Adrenal gland (tissue), 12 donors: ENCODE results near the gene FAM186B. TPM values are rescaled to one million over a fixed set of nuclear protein-coding genes. Genes with fewer than 3 reads are reported as not detected.

Experiments used
- DNase-seq, 7 donors: peaks; one replicate each; pipeline ENCODE4 v3.0.0-alpha.2; 2019 to 2020
- H3K27ac ChIP-seq, 5 donors: fragments of 200-600 bp; sonication (generic) in 4 of 5; 1 replicate in 3 of 5; 2 replicates in 2 of 5; pipeline versions ENCODE4 v1.5.1 to v1.8.0; 2016 to 2020; ENCODE audit warnings: mild to moderate bottlenecking in 1 of 5
- H3K27me3 ChIP-seq: fragments of 200-600 bp; 2 replicates; pipeline ENCODE4 v1.8.0; 2021
- H3K36me3 ChIP-seq, 2 donors: fragments of 200-600 bp; replicated peaks in 1 of 2; 1 replicate in 1 of 2; 2 replicates in 1 of 2; pipeline versions ENCODE4 v1.5.1 to v1.8.0; 2018 to 2022
- H3K4me1 ChIP-seq, 2 donors: fragments of 200-600 bp; replicated peaks in 1 of 2; 1 replicate in 1 of 2; 2 replicates in 1 of 2; pipeline versions ENCODE4 v1.5.1 to v1.8.0; 2018 to 2021
- H3K4me3 ChIP-seq, 4 donors: fragments of 200-600 bp; sonication (generic) in 3 of 4; one replicate each; pipeline ENCODE4 v1.5.1; 2016 to 2018
- H3K9me3 ChIP-seq, 3 donors: fragments of 200-600 bp; sonication (generic) in 1 of 3; replicated peaks in 1 of 3; 1 replicate in 2 of 3; 2 replicates in 1 of 3; pipeline versions ENCODE4 v1.5.1 to v1.8.0; 2016 to 2021
- POLR2A ChIP-seq, 2 donors: fragments of 450-650 bp; IDR thresholded peaks; one replicate each; pipeline ENCODE4 v1.6.1; 2017; ENCODE audit warnings: antibody characterized with exemption in 2 of 2, mild to moderate bottlenecking in 2 of 2, moderate library complexity in 1 of 2
- WGBS, 4 donors: extraction: QIAGEN DNeasy Blood & Tissue Kit in 2 of 4; methylation state at CpG; one replicate each; pipeline versions ENCODE4 v1.1.5 to v1.1.7; 2013 to 2017; 5-methylcytosine and 5-hydroxymethylcytosine counted together
- intact Hi-C, 2 donors: fragments of 100-400 bp; cut with DNase I; formaldehyde crosslinking; loops; one replicate each; pipeline versions ENCODE4 v1.14.1 to v1.15.0; 2022 to 2023
- polyA plus RNA-seq, 3 donors: library from polyadenylated mRNA; stranded (reverse); fragments of 200-250 nt in 2 of 3; fragments of 350-450 nt in 1 of 3; fragmentation: Illumina TruSeq in 1 of 3; extraction: RNeasy Lipid Tissue Mini Kit (QIAGEN cat#74804) in 1 of 3; gene quantifications; one replicate each; pipeline ENCODE4 v1.2.3, GENCODE V29; 2013 to 2014
- small RNA-seq, 2 donors: library from RNA; depleted of rRNA; stranded (forward); fragments of <200 nt; gene quantifications; one replicate each; pipeline ENCODE3, GENCODE V24; 2016
- total RNA-seq, 9 donors: library from RNA; depleted of rRNA in 4 of 9; stranded (reverse); fragments of >200 nt in 4 of 9; fragments of 120-200 nt in 1 of 9; fragmentation: NEBNext Ultra II Directional in 1 of 9; extraction: Animal tissue kit (Norgen Biotek cat#: 25700) in 1 of 9; gene quantifications; one replicate each; pipeline versions ENCODE4 v1.1.0 to v1.2.4, GENCODE V29; 2013 to 2023
- TF ChIP-seq, protein P1 (sequence below), 6 experiments: fragments of 450-650 bp in 4 of 6; fragments of 200-600 bp in 2 of 6; sonication (generic) in 1 of 6; IDR thresholded peaks; 1 replicate in 5 of 6; 2 replicates in 1 of 6; pipeline versions ENCODE4 v1.5.1 to v1.8.0; 2016 to 2021; ENCODE audit warnings: antibody characterized with exemption in 6 of 6, mild to moderate bottlenecking in 2 of 6, moderate library complexity in 1 of 6
- donor health status: healthy with polysubstance abuse.
- donor health status: Bipolar disorder and iron deficiency.
- donor health status: DM: yes; HTN: yes; CAD: no.
- donor health status: DM: no; HTN: no; CAD: no.
- donor health status: DM: no; HTN: no; CAD: no.
- donor health status: DM: yes; HTN: yes; CAD: no.

FAM186B gene
- total and polyA plus RNA-seq, 12 donors: 0.29 to 2.3 (median 1.0) TPM; not detected in 1

- intact Hi-C loops: no loop called here
- peak overlapping the region in 1 of 4 donors; percentile 63 for H3K4me3 ChIP-seq
- DNase-seq: no peak
- no peaks in the 10 kb centered on the region for H3K9me3 ChIP-seq
- no peaks in the 10 kb centered on the region for H3K27me3 ChIP-seq
- no peak for TF ChIP-seq POLR2A (IDR thresholded peaks at IDR 0.05)
- TF ChIP-seq, protein P1, sequence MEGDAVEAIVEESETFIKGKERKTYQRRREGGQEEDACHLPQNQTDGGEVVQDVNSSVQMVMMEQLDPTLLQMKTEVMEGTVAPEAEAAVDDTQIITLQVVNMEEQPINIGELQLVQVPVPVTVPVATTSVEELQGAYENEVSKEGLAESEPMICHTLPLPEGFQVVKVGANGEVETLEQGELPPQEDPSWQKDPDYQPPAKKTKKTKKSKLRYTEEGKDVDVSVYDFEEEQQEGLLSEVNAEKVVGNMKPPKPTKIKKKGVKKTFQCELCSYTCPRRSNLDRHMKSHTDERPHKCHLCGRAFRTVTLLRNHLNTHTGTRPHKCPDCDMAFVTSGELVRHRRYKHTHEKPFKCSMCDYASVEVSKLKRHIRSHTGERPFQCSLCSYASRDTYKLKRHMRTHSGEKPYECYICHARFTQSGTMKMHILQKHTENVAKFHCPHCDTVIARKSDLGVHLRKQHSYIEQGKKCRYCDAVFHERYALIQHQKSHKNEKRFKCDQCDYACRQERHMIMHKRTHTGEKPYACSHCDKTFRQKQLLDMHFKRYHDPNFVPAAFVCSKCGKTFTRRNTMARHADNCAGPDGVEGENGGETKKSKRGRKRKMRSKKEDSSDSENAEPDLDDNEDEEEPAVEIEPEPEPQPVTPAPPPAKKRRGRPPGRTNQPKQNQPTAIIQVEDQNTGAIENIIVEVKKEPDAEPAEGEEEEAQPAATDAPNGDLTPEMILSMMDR (IDR thresholded peaks at IDR 0.05): no peak
- WGBS, 4 donors: 23 to 44% (median 32%) methylated on average over 31 to 47 of the region's 47 CpGs
- no peak overlapping the region for H3K27ac ChIP-seq
- H3K4me1 ChIP-seq: peaks cover 13 to 16% of the 10 kb centered on the region in 2 donors
- H3K36me3 ChIP-seq: no peaks in the 10 kb centered on the region
These were observed 65.8 kb downstream of the FAM186B start for GRCh38 chr12:49539406-49540228.

GRCh38 chr12:49538510-49539403, 66.7 kb downstream of the FAM186B start, which contains the start of gene KCNH3:
KCNH3 (plus strand) TSS chr12:49539030; CDS start chr12:49539417, 387 bp downstream.
- WGBS, 4 donors: 0 to 2% (median 1%) methylated on average over 6 to 106 of the region's 107 CpGs
- no peaks in the 10 kb centered on the region for H3K9me3 ChIP-seq
- peak; percentile 81 to 88 (median 86) for DNase-seq
- no peaks in the 10 kb centered on the region for H3K36me3 ChIP-seq
- TF ChIP-seq POLR2A (IDR thresholded peaks at IDR 0.05): no peak
- TF ChIP-seq, protein P1 (IDR thresholded peaks at IDR 0.05): no peak
- H3K4me1 ChIP-seq: peaks cover 13 to 16% of the 10 kb centered on the region in 2 donors
- intact Hi-C loops: no loop called here
- H3K27ac ChIP-seq: no peak within 1 kb of the TSS
- H3K4me3 ChIP-seq: peak within 1 kb of the TSS in 3 of 4 donors; percentile 6 to 63 (median 14)
- H3K27me3 ChIP-seq: no peaks in the 10 kb centered on the region

DNA sequence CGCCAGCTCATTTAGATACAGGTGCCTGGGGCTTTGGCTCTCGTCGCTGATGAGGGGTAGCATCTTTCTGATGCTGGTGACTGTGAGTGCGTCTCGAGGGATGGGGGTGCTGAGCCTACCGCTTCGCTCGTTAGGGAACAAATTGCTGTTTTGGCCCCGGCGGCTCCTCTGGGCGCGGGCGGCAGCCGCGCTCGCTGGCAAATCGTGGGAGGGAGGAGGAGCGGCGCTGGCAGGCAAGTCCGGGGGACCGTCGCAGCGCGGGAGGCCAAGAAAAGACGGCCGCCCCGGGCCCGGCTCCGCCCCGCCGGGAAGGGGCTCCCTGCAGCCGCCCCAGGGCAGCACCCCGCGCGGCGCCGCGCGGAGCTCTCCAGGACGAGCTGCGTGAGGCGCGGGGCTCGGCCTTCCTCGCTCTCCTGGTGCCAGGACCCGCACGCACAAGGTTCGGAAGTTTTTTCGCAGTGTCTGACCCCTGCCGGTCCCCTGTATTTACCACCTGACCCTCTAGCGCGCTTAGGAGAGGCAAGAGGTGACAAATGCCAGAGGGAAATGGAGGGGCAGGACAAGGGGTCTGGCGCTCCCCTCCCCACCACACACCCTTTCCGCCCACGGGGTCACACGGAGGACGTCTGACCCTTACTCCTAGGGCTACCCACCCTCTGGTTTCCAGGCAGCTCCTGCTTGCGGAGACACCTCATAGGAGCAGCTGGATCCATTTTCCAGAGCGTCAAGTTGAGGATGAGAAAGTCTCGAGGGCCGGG, 67.5 kb downstream of the FAM186B start:
- no peak for TF ChIP-seq POLR2A (IDR thresholded peaks at IDR 0.05)
- TF ChIP-seq, protein P1 (IDR thresholded peaks at IDR 0.05): no peak
- WGBS, 4 donors: 0 to 4% (median 1%) methylated on average over 10 to 61 of the region's 61 CpGs
- Histone ChIP-seq H3K9me3 (no peaks in the 10 kb centered on the region), H3K27ac (no peak overlapping the region), H3K4me1 (peaks cover 13 to 16% of the 10 kb centered on the region in 2 donors), H3K4me3 (peak overlapping the region in 3 of 4 donors; percentile 6 to 63 (median 14)), H3K27me3 (no peaks in the 10 kb centered on the region), H3K36me3 (no peaks in the 10 kb centered on the region)
- DNase-seq: peak in 2 of 7 donors; percentile 24 to 48
- intact Hi-C loops: no loop called here

Small RNA genes within 50 kb of the gene (small RNA-seq; reads per million reads assigned to genes)
- gene HIGD1AP9 (0 reads per million in 2 donors), gene POLR2KP1 (0 reads per million in 2 donors), gene RNU6-834P (0 reads per million in 2 donors)

Other genes starting within 250 kb of the FAM186B start
- gene SPATS2, start 238.2 kb downstream of the FAM186B start, total RNA-seq: 10 to 100 TPM in 7 of 9 donors, 1 to 10 TPM in 2; 4.9 to 21.4 (median 15.0) TPM
- gene SPATS2, start 238.2 kb downstream of the FAM186B start, polyA plus RNA-seq: 10 to 100 TPM; 11.0 to 23.1 (median 19.1) TPM
- gene KCNH3, start 66.6 kb downstream of the FAM186B start, total RNA-seq: 1 to 10 TPM in 7 of 9 donors, under 1 TPM in 2; 0.22 to 9.6 (median 2.3) TPM
- gene KCNH3, start 66.6 kb downstream of the FAM186B start, polyA plus RNA-seq: 10 to 100 TPM in 2 of 3 donors, under 1 TPM in 1; 0.07 to 18.9 (median 18.1) TPM
- 10 to 100 TPM; 35.3 to 66.0 (median 52.3) TPM for gene MCRS1, start 37.5 kb downstream of the FAM186B start, total RNA-seq
- gene MCRS1, start 37.5 kb downstream of the FAM186B start, polyA plus RNA-seq: 10 to 100 TPM; 28.3 to 98.1 (median 81.3) TPM
- 10 to 100 TPM in 7 of 9 donors, 1 to 10 TPM in 2; 7.2 to 44.8 (median 22.1) TPM for gene PRPF40B, start 17.9 kb upstream of the FAM186B start, total RNA-seq
- 100 to 1,000 TPM in 1 of 3 donors, 10 to 100 TPM in 1, 1 to 10 TPM in 1; 9.1 to 125 (median 83.6) TPM for gene PRPF40B, start 17.9 kb upstream of the FAM186B start, polyA plus RNA-seq
- 10 to 100 TPM in 8 of 9 donors, 1 to 10 TPM in 1; 7.7 to 24.1 (median 19.0) TPM for gene FMNL3, start 101.8 kb upstream of the FAM186B start, total RNA-seq
- gene FMNL3, start 101.8 kb upstream of the FAM186B start, polyA plus RNA-seq: 10 to 100 TPM in 1 of 3 donors, 1 to 10 TPM in 2; 4.7 to 11.5 (median 7.0) TPM
- gene TMBIM6, start 135.9 kb upstream of the FAM186B start, total RNA-seq: 100 to 1,000 TPM; 580 to 874 (median 762) TPM
- gene TMBIM6, start 135.9 kb upstream of the FAM186B start, polyA plus RNA-seq: 100 to 1,000 TPM; 134 to 769 (median 249) TPM
- 10 to 100 TPM; 16.4 to 58.2 (median 38.6) TPM for gene NCKAP5L, start 222.8 kb upstream of the FAM186B start, total RNA-seq
- 100 to 1,000 TPM in 1 of 3 donors, 10 to 100 TPM in 1, 1 to 10 TPM in 1; 5.5 to 143 (median 38.2) TPM for gene NCKAP5L, start 222.8 kb upstream of the FAM186B start, polyA plus RNA-seq
- gene BCDIN3D, start 237.5 kb upstream of the FAM186B start, total RNA-seq: 1 to 10 TPM; 1.9 to 8.9 (median 4.9) TPM
- gene BCDIN3D, start 237.5 kb upstream of the FAM186B start, polyA plus RNA-seq: 1 to 10 TPM; 2.4 to 8.1 (median 3.4) TPM